A549 (cell line): ENCODE results near the gene OPA3.

Source experiments
- CEBPB ChIP-seq, 2 experiments: fragments of >200 bp in 1 of 2; sonication (Bioruptor Twin) in 1 of 2; formaldehyde crosslinking in 1 of 2; IDR thresholded peaks; 2 replicates each; pipeline ENCODE4 v1.6.1; 2012 to 2016
- CHD4 ChIP-seq: fragments of 200-600 bp; sonication (generic); IDR thresholded peaks from 2 replicates; pipeline ENCODE4 v1.6.1; 2016; ENCODE audit warnings: antibody characterized with exemption, mild to moderate bottlenecking, borderline replicate concordance
- MAFK ChIP-seq: fragments of 450-650 bp; IDR thresholded peaks from 2 replicates; pipeline ENCODE4 v1.6.1; 2014; ENCODE audit not compliant: partially characterized antibody
- MYC ChIP-seq: IDR thresholded peaks from 2 replicates; pipeline ENCODE4 v1.6.1; 2012; ENCODE audit warnings: mild to moderate bottlenecking, inconsistent platforms, low read length, improper control_type of control experiment, borderline replicate concordance
- NR3C1 ChIP-seq: fragments of >200 bp; sonication (Bioruptor Twin); formaldehyde crosslinking; IDR thresholded peaks from 3 replicates; pipeline ENCODE4 v1.6.1; 2017
- POLR2A ChIP-seq: IDR thresholded peaks from 2 replicates; pipeline ENCODE4 v1.6.1; 2012; ENCODE audit warnings: mild to moderate bottlenecking, low read length
- TF ChIP-seq, protein P1 (sequence below): fragments of >200 bp; sonication (Bioruptor Twin); formaldehyde crosslinking; IDR thresholded peaks from 3 replicates; pipeline ENCODE4 v1.5.1; 2016

DNA sequence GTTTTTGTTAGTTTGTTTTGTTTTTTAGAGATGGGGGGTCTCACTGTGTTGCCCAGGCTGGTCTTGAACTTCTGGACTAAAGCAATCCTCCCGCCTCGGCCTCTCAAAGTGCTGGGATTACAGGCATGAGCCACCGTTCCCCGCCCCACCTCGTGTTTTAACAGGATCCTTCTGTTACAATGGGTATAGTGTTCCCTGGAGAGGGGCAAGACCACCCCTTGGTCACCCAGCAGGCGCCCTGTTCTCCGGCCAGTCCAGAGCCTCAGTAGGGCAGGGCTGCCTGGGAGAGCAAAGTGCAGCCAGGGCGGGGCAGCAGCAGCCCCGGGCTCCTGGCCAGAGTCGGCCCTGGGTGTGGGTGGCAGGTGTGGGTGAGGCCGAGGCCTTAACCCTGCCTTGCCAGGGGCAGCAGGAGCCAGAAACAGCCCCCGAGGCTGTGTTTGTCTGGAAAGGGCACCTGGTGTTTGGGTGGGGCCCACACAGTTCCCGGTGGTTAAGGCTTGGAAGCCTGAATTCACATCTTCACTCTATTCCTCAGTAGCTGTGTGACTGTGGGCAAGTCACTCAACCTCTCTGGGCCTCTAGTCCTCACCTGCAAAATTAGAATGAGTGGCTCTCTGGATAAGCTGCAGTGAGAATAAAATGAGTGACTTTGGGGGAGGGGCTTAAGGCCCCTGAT lies 70.1 kb downstream of the OPA3 start:
- TF ChIP-seq, protein P1, sequence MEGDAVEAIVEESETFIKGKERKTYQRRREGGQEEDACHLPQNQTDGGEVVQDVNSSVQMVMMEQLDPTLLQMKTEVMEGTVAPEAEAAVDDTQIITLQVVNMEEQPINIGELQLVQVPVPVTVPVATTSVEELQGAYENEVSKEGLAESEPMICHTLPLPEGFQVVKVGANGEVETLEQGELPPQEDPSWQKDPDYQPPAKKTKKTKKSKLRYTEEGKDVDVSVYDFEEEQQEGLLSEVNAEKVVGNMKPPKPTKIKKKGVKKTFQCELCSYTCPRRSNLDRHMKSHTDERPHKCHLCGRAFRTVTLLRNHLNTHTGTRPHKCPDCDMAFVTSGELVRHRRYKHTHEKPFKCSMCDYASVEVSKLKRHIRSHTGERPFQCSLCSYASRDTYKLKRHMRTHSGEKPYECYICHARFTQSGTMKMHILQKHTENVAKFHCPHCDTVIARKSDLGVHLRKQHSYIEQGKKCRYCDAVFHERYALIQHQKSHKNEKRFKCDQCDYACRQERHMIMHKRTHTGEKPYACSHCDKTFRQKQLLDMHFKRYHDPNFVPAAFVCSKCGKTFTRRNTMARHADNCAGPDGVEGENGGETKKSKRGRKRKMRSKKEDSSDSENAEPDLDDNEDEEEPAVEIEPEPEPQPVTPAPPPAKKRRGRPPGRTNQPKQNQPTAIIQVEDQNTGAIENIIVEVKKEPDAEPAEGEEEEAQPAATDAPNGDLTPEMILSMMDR = 0 out of 3 replicates have a peak, but pooled peaks have one; percentile 10
- no peak for TF ChIP-seq MYC
- no peak for TF ChIP-seq NR3C1
- TF ChIP-seq CEBPB (IDR thresholded peaks at IDR 0.05) = no peak
- TF ChIP-seq MAFK = no peak
- no peak; the same call in 1 of the 2 replicates for TF ChIP-seq CHD4
- no peak for TF ChIP-seq POLR2A
